ENCODE results near the gene CNTN5.

The CNTN5 gene

GRCh38 chr11:99708928-99709672 is 688.4 kb downstream of the CNTN5 start:
- no peaks in the 10 kb centered on the region for H3K27me3 Mint-ChIP-seq

GRCh38 chr11:99716302-99716701 is 695.6 kb downstream of the CNTN5 start:
- no peaks in the 10 kb centered on the region for H3K4me1 Mint-ChIP-seq
- H3K27me3 Mint-ChIP-seq, result no peaks in the 10 kb centered on the region
- DNase-seq (ENCODE audit: low spot score in 2 of 2), result no peak
- peaks cover 24% of the 10 kb centered on the region for H3K9me3 Mint-ChIP-seq
- ATAC-seq (replicated peaks; ENCODE audit: extremely low read depth, poor library complexity, severe bottlenecking), result no peak
- no peak overlapping the region for H3K4me3 Mint-ChIP-seq
- peaks cover 2% of the 10 kb centered on the region for H3K36me3 Mint-ChIP-seq (ENCODE audit: insufficient read depth)
- no peak overlapping the region for H3K27ac Mint-ChIP-seq (ENCODE audit: low read depth)

More at GRCh38 chr11:99708928-99709672, 688.4 kb downstream of the CNTN5 start:
- no peaks in the 10 kb centered on the region for H3K4me1 Mint-ChIP-seq
- H3K9me3 Mint-ChIP-seq, result peaks cover 15% of the 10 kb centered on the region
- no peak overlapping the region for H3K27ac Mint-ChIP-seq (ENCODE audit: low read depth)
- ATAC-seq (replicated peaks; ENCODE audit: extremely low read depth, poor library complexity, severe bottlenecking) (no peak), DNase-seq (ENCODE audit: low spot score in 2 of 2) (no peak)
- H3K36me3 Mint-ChIP-seq (ENCODE audit: insufficient read depth), result no peaks in the 10 kb centered on the region
- no peak overlapping the region for H3K4me3 Mint-ChIP-seq

DNA sequence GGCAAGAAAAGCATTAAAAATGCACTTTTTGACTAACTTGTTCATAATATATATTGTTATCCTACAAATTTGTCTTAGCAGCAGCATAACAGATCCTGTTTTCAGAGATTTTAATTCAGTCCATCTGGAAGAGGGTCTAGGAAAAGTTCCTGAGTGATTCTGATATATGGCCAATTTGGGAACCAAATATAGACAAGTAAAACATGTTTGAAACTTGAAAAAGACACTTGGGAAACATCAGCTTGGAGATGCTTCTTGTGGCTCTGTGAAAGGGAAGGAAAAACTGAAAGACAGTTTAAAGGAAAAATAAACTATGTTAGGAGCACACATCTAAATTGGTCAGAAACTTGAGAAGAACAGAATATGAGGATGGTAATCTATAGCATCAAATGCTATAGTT is 697.5 kb downstream of the CNTN5 start:
- H3K9me3 Mint-ChIP-seq, result peaks cover 30% of the 10 kb centered on the region
- no peaks in the 10 kb centered on the region for H3K27me3 Mint-ChIP-seq
- no peak overlapping the region for H3K4me3 Mint-ChIP-seq
- H3K36me3 Mint-ChIP-seq (ENCODE audit: insufficient read depth), result peaks cover 2% of the 10 kb centered on the region
- no peak for DNase-seq (ENCODE audit: low spot score in 2 of 2)
- H3K4me1 Mint-ChIP-seq, result no peaks in the 10 kb centered on the region
- ATAC-seq (replicated peaks; ENCODE audit: extremely low read depth, poor library complexity, severe bottlenecking), result no peak
- no peak overlapping the region for H3K27ac Mint-ChIP-seq (ENCODE audit: low read depth)

- no peaks in the 10 kb centered on the region for H3K36me3 Mint-ChIP-seq (ENCODE audit: insufficient read depth)
- peaks cover 19% of the 10 kb centered on the region for H3K9me3 Mint-ChIP-seq
- H3K4me1 Mint-ChIP-seq, result no peaks in the 10 kb centered on the region
- DNase-seq (ENCODE audit: low spot score in 2 of 2), result no peak
- ATAC-seq (replicated peaks; ENCODE audit: extremely low read depth, poor library complexity, severe bottlenecking), result no peak
- no peak overlapping the region for H3K27ac Mint-ChIP-seq (ENCODE audit: low read depth)
- no peak overlapping the region for H3K4me3 Mint-ChIP-seq
- no peaks in the 10 kb centered on the region for H3K27me3 Mint-ChIP-seq
Observed at GRCh38 chr11:99739464-99740089, 718.8 kb downstream of the CNTN5 start.

- Mint-ChIP-seq H3K27ac (ENCODE audit: low read depth) (no peak overlapping the region), H3K27me3 (no peaks in the 10 kb centered on the region), H3K9me3 (peaks cover 10% of the 10 kb centered on the region), H3K36me3 (ENCODE audit: insufficient read depth) (peaks cover under 1% of the 10 kb centered on the region), H3K4me1 (no peaks in the 10 kb centered on the region), H3K4me3 (no peak overlapping the region)
- no peak for DNase-seq (ENCODE audit: low spot score in 2 of 2)
- no peak for ATAC-seq (replicated peaks; ENCODE audit: extremely low read depth, poor library complexity, severe bottlenecking)
Observed at GRCh38 chr11:99742501-99742900, 721.8 kb downstream of the CNTN5 start.

DNA sequence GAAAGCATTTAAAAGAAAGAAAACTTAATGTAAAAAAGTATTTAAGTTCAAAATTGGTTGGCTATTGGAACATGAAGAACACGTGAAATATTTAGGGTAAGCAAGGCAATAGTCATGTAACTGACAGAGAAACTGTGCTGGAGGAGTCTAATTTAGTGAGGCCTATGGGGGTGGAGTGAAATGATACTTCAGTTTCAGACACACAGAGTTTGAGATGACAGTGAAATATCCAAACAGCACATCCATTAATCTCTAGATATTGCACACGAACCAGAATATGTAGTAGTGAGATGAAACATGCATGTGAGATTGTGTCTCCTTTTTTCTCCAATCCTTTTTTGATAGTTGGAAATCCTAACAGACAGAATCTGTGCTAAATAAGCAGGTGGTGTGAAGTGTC is 739.0 kb downstream of the CNTN5 start:
- no peaks in the 10 kb centered on the region for H3K4me1 Mint-ChIP-seq
- H3K27ac Mint-ChIP-seq (ENCODE audit: low read depth), result no peak overlapping the region
- DNase-seq (ENCODE audit: low spot score in 2 of 2), result no peak
- peaks cover 26% of the 10 kb centered on the region for H3K9me3 Mint-ChIP-seq
- no peaks in the 10 kb centered on the region for H3K27me3 Mint-ChIP-seq
- no peak for ATAC-seq (replicated peaks; ENCODE audit: extremely low read depth, poor library complexity, severe bottlenecking)
- H3K4me3 Mint-ChIP-seq, result no peak overlapping the region
- H3K36me3 Mint-ChIP-seq (ENCODE audit: insufficient read depth), result no peaks in the 10 kb centered on the region

DNA sequence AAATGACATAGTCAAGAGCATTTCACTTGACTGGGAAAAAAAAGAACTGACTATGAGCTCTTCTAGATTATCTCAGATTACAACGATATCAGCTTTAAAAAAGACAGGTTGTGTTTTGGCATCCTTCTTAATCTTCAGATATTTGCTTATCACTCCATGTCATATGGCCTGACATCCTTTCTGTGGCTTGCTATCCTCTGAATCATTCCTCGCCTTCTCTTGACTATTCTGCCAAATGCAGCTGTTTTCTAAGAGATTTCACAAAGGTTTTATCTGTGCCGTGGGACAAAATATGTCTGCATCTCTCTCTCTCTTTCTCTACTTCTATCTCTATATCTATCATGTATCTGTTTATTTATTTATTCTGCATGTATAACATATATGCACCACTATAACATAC is 746.1 kb downstream of the CNTN5 start:
- Mint-ChIP-seq H3K9me3 (peaks cover 12% of the 10 kb centered on the region), H3K4me1 (no peaks in the 10 kb centered on the region), H3K27me3 (no peaks in the 10 kb centered on the region), H3K4me3 (no peak overlapping the region), H3K27ac (ENCODE audit: low read depth) (no peak overlapping the region), H3K36me3 (ENCODE audit: insufficient read depth) (no peaks in the 10 kb centered on the region)
- ATAC-seq (replicated peaks; ENCODE audit: extremely low read depth, poor library complexity, severe bottlenecking), result no peak
- DNase-seq (ENCODE audit: low spot score in 2 of 2), result no peak

DNA sequence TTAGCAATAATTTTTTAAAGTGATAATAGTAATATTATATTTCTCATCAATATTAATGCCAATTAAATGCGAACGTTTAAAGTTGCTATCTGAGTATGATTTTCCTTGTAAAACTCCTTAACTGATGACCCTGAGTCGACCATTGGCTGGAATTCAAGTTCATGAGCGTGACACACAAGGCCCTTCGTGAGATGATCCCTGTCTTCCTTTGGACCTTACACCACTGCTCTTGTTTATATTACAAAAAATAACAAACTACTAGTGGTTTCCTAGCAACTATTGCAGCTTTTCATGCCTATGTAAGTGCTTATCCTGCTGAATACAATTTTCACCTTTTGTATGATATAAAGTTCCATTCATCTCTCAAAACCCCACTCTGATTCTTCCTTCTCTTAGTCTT is 752.9 kb downstream of the CNTN5 start:
- Mint-ChIP-seq H3K27ac (ENCODE audit: low read depth) (no peak overlapping the region), H3K9me3 (peaks cover 6% of the 10 kb centered on the region), H3K36me3 (ENCODE audit: insufficient read depth) (no peaks in the 10 kb centered on the region), H3K27me3 (no peaks in the 10 kb centered on the region), H3K4me3 (no peak overlapping the region), H3K4me1 (no peaks in the 10 kb centered on the region)
- ATAC-seq (replicated peaks; ENCODE audit: extremely low read depth, poor library complexity, severe bottlenecking) (no peak), DNase-seq (ENCODE audit: low spot score in 2 of 2) (no peak)

- no peak for DNase-seq (ENCODE audit: low spot score in 2 of 2)
- no peaks in the 10 kb centered on the region for H3K4me1 Mint-ChIP-seq
- no peak for ATAC-seq (replicated peaks; ENCODE audit: extremely low read depth, poor library complexity, severe bottlenecking)
- H3K27ac Mint-ChIP-seq (ENCODE audit: low read depth), result no peak overlapping the region
- H3K4me3 Mint-ChIP-seq, result no peak overlapping the region
- H3K27me3 Mint-ChIP-seq, result no peaks in the 10 kb centered on the region
- no peaks in the 10 kb centered on the region for H3K36me3 Mint-ChIP-seq (ENCODE audit: insufficient read depth)
- peaks cover 15% of the 10 kb centered on the region for H3K9me3 Mint-ChIP-seq
Observed at GRCh38 chr11:99781074-99781473, 760.3 kb downstream of the CNTN5 start.

DNA sequence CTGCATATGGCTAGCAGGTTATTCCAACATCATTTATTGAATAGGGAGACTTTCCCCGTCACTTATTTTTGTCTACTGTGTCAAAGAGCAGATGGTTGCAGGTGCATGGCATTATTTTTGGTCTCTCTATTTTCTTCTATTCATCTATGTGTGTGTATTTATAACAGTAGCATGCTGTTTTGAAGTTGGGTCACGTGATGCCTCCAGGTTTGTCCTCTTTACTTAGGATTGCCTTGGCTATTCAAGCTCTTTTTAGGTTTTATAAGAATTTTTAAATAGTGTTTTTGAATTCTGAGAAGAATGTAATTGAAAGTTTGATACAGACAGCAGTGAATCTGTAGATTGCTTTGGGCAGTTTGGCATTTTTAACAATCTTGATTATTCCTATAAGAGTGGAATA is 770.6 kb downstream of the CNTN5 start:
- Mint-ChIP-seq H3K36me3 (ENCODE audit: insufficient read depth) (no peaks in the 10 kb centered on the region), H3K27ac (ENCODE audit: low read depth) (no peak overlapping the region), H3K27me3 (no peaks in the 10 kb centered on the region), H3K4me3 (no peak overlapping the region), H3K4me1 (no peaks in the 10 kb centered on the region), H3K9me3 (peaks cover 49% of the 10 kb centered on the region)
- ATAC-seq (replicated peaks; ENCODE audit: extremely low read depth, poor library complexity, severe bottlenecking) (no peak), DNase-seq (ENCODE audit: low spot score in 2 of 2) (no peak)

DNA sequence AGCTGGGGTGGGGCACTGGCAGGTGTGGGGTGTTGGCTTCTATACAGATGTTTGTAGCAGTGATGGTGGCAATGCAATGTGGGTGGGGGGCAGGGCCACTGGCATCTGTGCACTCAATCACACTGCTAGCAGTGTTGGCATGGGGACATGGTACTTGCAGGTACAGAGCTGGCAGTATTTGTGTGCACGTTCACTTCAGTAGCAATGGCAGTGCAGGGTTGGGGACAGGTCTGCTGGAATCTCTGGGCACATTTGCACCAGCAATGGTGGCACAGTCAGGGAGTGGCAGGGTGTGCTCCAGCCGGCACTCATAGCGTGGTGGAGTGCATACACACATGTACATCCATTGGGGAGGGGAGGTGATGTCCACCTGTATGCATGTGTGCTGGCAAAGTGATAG is 775.2 kb downstream of the CNTN5 start:
- Mint-ChIP-seq H3K27ac (ENCODE audit: low read depth) (no peak overlapping the region), H3K27me3 (no peaks in the 10 kb centered on the region), H3K4me3 (no peak overlapping the region), H3K4me1 (no peaks in the 10 kb centered on the region), H3K9me3 (peaks cover 65% of the 10 kb centered on the region), H3K36me3 (ENCODE audit: insufficient read depth) (no peaks in the 10 kb centered on the region)
- no peak for DNase-seq (ENCODE audit: low spot score in 2 of 2)
- ATAC-seq (replicated peaks; ENCODE audit: extremely low read depth, poor library complexity, severe bottlenecking), result no peak

GRCh38 chr11:99803501-99803900 is 782.8 kb downstream of the CNTN5 start:
- H3K9me3 Mint-ChIP-seq, result peaks cover 25% of the 10 kb centered on the region
- H3K27ac Mint-ChIP-seq (ENCODE audit: low read depth), result no peak overlapping the region
- H3K4me3 Mint-ChIP-seq, result no peak overlapping the region
- no peaks in the 10 kb centered on the region for H3K36me3 Mint-ChIP-seq (ENCODE audit: insufficient read depth)
- no peaks in the 10 kb centered on the region for H3K4me1 Mint-ChIP-seq
- DNase-seq (ENCODE audit: low spot score in 2 of 2), result no peak
- no peaks in the 10 kb centered on the region for H3K27me3 Mint-ChIP-seq
- ATAC-seq (replicated peaks; ENCODE audit: extremely low read depth, poor library complexity, severe bottlenecking), result no peak

GRCh38 chr11:99812516-99812915 is 791.8 kb downstream of the CNTN5 start:
- no peaks in the 10 kb centered on the region for H3K4me1 Mint-ChIP-seq
- H3K9me3 Mint-ChIP-seq, result peaks cover 27% of the 10 kb centered on the region
- H3K27ac Mint-ChIP-seq (ENCODE audit: low read depth), result no peak overlapping the region
- no peak for DNase-seq (ENCODE audit: low spot score in 2 of 2)
- ATAC-seq (replicated peaks; ENCODE audit: extremely low read depth, poor library complexity, severe bottlenecking), result no peak
- no peak overlapping the region for H3K4me3 Mint-ChIP-seq
- H3K27me3 Mint-ChIP-seq, result no peaks in the 10 kb centered on the region
- H3K36me3 Mint-ChIP-seq (ENCODE audit: insufficient read depth), result no peaks in the 10 kb centered on the region

Measured in central memory CD8-positive, alpha-beta T cell (primary cell).